ENCODE measurements around the gene ZSCAN12.
"Not testable (repeated sequence)": the region's sequence is repeated elsewhere in the genome, so short reads cannot be mapped to it uniquely, and the experiment has no call there.

Gene ZSCAN12

DNA sequence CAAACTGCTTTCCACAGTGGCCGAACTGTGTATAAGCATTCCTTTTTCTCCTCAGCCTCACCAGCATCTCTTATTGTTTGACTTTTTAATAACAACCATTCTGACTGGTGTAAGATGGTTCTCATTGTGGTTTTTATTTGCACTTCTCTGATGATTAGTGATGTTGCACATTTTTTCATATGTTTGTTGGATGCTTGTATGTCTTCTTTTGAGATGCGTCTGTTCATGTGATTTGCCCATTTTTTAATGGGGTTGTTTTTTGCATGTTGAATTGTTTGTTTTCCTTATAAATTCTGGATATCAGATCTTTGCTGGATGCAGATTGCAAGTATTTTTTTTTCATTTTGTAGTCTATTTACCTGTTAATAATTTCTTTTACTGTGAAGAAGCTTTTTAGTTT lies 11.2 kb upstream of the ZSCAN12 start:
- DNase-seq (ENCODE audit: low read depth) = no peak
- TF ChIP-seq CTCF (conservative IDR thresholded peaks at IDR 0.05; ENCODE audit: low read length) = no peak
- H3K4me3 ChIP-seq (ENCODE audit: low read length) = no peak overlapping the region

GRCh38 chr6:28408076-28408802 lies 8.7 kb upstream of the ZSCAN12 start:
- H3K4me3 ChIP-seq (ENCODE audit: low read length) = no peak overlapping the region
- DNase-seq (ENCODE audit: low read depth) = no peak
- no peak for TF ChIP-seq CTCF (conservative IDR thresholded peaks at IDR 0.05; ENCODE audit: low read length)

DNA sequence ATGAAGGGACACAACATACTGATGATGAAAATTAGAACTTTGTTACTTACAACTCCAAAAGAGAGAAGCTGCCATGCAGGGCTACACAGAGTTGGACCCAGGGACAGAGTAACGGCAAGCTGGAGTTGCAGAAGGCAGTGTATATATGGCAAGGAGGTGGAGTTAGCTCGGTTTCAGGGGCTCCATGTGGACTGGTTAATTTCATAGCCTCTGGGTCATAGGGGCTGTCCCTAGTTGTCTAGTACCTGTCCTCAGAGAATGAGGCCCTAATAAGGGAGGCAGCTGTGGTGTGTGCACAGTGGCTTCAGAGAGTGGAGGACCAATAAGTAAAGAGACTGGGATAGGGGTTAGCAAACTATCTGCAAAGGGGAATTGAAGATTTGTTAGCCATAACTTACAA lies 7.9 kb upstream of the ZSCAN12 start:
- DNase-seq (ENCODE audit: low read depth) = no peak
- TF ChIP-seq CTCF (conservative IDR thresholded peaks at IDR 0.05; ENCODE audit: low read length) = no peak

DNA sequence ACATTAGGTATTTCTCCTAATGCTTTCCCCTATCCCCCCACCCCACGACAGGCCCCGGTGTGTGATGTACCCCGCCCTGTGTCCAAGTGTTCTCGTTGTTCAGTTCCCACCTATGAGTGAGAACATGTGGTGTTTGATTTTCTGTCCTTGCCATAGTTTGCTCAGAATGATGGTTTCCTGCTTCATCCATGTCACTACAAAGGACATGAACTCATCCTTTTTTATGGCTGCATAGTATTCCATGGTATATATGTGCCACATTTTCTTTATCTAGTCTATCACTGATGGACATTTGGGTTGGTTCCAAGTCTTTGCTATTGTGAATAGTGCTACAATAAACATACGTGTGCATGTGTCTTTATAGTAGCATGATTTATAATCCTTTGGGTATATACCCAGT lies 4.4 kb upstream of the ZSCAN12 start:
- DNase-seq (ENCODE audit: low read depth); H3K4me3 ChIP-seq (ENCODE audit: low read length): not testable (repeated sequence)

More for the DNA sequence above, 7.9 kb upstream of the ZSCAN12 start:
- no peak overlapping the region for H3K4me3 ChIP-seq (ENCODE audit: low read length)

DNA sequence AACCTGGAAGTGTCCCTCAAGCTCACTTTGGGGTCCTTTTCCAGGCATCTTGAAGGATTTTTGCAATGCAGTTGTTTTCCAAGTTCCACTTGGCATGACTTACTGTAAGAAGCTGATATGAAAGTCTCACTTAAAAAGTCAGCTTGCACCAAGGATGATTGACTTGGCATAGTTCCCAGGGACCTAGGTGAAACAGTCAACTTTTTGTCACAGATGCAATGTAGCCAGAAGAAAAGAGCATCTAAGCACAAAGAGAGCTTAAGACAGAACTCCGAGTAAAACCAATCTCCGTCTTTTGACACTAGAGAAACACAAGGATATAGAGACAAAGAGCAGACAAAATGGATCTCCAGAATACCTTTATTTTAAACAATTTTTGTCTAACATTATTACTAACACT lies 2.6 kb upstream of the ZSCAN12 start:
- H3K4me3 ChIP-seq (ENCODE audit: low read length) = no peak overlapping the region
- no peak for TF ChIP-seq CTCF (conservative IDR thresholded peaks at IDR 0.05; ENCODE audit: low read length)
- no peak for DNase-seq (ENCODE audit: low read depth)

- no peak for DNase-seq (ENCODE audit: low read depth)
- TF ChIP-seq CTCF (conservative IDR thresholded peaks at IDR 0.05; ENCODE audit: low read length) = no peak
- no peak overlapping the region for H3K4me3 ChIP-seq (ENCODE audit: low read length)
Measured at GRCh38 chr6:28401172-28401571, 1.6 kb upstream of the ZSCAN12 start.

DNA sequence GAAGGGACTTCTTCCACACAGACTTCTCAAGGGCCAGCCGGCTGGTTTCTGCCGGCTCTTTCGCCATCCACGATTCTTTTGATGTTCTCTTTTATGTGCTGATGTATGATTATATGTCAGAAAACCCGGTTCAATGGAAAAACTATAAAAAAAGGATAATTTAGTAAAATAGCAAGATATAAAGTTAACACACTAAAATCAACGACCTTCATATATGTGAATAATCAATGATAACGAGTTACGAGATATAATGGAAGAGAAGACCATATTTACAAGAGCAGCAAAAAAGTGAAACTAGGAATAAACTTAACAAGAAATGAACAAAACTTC lies 540 bp upstream of the ZSCAN12 start:
- peak overlapping the region; percentile 93 for H3K4me3 ChIP-seq (ENCODE audit: low read length)
- TF ChIP-seq CTCF (conservative IDR thresholded peaks at IDR 0.05; ENCODE audit: low read length) = no peak

DNA sequence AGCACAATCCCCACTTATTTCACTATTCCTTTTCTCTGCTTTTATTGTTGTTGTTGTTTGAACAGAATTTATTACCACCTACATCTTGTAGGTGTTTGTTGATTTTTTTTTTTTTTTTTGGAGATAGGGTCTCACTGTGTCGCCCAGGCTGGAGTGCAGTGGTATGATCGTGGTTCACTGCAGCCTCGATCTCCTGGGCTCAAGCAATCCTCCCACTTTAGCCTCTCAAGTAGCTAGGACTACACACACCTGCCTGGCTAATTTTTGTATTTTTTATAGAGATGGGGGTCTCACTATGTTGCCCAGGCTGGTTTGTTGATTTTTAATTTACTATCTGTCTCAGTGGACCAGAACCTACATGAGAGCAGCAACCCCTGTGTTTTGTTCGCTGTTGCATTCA lies 3.6 kb downstream of the ZSCAN12 start:
- DNase-seq (ENCODE audit: low read depth) = no peak
- no peak for TF ChIP-seq CTCF (conservative IDR thresholded peaks at IDR 0.05; ENCODE audit: low read length)
- no peak overlapping the region for H3K4me3 ChIP-seq (ENCODE audit: low read length)

More for the DNA sequence above, 540 bp upstream of the ZSCAN12 start:
- no peak for DNase-seq (ENCODE audit: low read depth)
